Heart left ventricle (tissue), 13 donors: ENCODE data around the gene B9D2.

Experiments
- CTCF ChIP-seq, 12 donors: fragments of 200-600 bp; sonication (generic) in 4 of 12; IDR thresholded peaks; one replicate each; pipeline versions ENCODE4 v1.5.0 to v1.8.0; 2018 to 2022; ENCODE audit warnings: antibody characterized with exemption in 12 of 12, mild to moderate bottlenecking in 5 of 12
- POLR2A ChIP-seq, 2 donors: fragments of 450-650 bp; IDR thresholded peaks; one replicate each; pipeline ENCODE4 v1.6.1; 2017; ENCODE audit warnings: antibody characterized with exemption in 2 of 2, mild to moderate bottlenecking in 2 of 2, moderate library complexity in 2 of 2
- donor health status: ischemic (EF 13 %, LVEDD 7.1; RV severe dilation, severe dysfunction).
- donor health status: DM: no; HTN: yes; CAD: no.
- donor health status: DM: no; HTN: no; CAD: no.
- donor health status: ischemic (EF 25% LVEDD 6.9; RV normal size, moderate dysfunction).
- donor health status: ischemic (EF 25% LVEDD 5.7; RV mildly dilated, moderate dysfunction).
- donor health status: ischemic (EF 35%, LVEDD 5.7; RV mildly dilated, moderate dysfunction).
- donor health status: nonischemic (EF 11% LVEDD 7.7; RV severe dilation, severe dysfunction).
- donor health status: DM: yes; HTN: yes; CAD: no.
- donor health status: PGD.
- donor health status: ischemic (EF 29% LVEDD 5.4; RV normal size, mild dysfunction).
- donor health status: nonischemic (EF 23%, LVEDD 6.1; RV moderate dilation, normal function).

- no peak for TF ChIP-seq POLR2A (IDR thresholded peaks at IDR 0.05)
- no peak for TF ChIP-seq CTCF (IDR thresholded peaks at IDR 0.05)
Observed at GRCh38 chr19:41327076-41327575, 36.8 kb downstream of the B9D2 start.
